ENCODE results near the gene PCGF3. TPM values are rescaled to one million over a fixed set of nuclear protein-coding genes. Genes with fewer than 3 reads are reported as not detected.
A peak's percentile ranks its signal among the peaks of the same experiment; 100 is the strongest.

The PCGF3 gene
- total and polyA plus RNA-seq, 9 of the 15 experiments (the other 6 are each of a cell fraction or from before 2014, with no cell fraction given): 2.6 to 46.1 (median 20.3) TPM

DNA sequence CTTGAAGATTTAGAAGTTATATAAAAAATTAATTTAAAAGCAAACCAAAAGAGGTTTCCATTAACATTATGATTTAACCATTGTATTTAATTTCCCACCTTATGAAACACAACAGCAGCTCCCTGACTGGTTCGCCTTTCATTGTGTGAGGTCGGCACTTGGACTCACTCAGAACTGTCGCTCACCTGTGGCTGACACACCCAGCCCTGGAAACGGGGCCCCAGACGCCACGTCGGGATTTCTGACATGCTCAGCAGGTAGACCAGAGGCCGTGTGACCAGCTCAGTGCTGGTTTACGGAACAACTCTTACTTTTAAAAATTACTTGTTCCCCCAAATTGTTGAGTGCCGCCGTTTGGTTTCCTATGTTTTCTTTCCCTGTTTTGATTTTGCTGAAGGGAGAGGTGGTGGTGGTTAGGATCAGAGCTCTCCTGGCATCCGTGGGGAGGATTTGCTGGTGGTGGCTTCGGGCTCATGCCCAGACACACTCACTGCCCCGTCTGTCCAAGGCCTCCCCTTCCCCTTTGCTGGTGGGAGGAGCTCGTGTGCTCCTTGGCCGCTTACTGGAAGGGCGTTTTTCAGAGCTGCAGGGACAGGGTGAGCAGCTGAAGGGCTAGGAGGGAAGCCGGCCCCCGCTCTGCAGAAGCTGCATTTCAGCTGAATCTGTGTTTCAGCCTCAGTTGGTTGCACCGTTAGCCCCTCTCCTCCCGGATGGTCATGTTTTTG lies 61.1 kb downstream of the PCGF3 start (continued):
- TF ChIP-seq, protein P1, sequence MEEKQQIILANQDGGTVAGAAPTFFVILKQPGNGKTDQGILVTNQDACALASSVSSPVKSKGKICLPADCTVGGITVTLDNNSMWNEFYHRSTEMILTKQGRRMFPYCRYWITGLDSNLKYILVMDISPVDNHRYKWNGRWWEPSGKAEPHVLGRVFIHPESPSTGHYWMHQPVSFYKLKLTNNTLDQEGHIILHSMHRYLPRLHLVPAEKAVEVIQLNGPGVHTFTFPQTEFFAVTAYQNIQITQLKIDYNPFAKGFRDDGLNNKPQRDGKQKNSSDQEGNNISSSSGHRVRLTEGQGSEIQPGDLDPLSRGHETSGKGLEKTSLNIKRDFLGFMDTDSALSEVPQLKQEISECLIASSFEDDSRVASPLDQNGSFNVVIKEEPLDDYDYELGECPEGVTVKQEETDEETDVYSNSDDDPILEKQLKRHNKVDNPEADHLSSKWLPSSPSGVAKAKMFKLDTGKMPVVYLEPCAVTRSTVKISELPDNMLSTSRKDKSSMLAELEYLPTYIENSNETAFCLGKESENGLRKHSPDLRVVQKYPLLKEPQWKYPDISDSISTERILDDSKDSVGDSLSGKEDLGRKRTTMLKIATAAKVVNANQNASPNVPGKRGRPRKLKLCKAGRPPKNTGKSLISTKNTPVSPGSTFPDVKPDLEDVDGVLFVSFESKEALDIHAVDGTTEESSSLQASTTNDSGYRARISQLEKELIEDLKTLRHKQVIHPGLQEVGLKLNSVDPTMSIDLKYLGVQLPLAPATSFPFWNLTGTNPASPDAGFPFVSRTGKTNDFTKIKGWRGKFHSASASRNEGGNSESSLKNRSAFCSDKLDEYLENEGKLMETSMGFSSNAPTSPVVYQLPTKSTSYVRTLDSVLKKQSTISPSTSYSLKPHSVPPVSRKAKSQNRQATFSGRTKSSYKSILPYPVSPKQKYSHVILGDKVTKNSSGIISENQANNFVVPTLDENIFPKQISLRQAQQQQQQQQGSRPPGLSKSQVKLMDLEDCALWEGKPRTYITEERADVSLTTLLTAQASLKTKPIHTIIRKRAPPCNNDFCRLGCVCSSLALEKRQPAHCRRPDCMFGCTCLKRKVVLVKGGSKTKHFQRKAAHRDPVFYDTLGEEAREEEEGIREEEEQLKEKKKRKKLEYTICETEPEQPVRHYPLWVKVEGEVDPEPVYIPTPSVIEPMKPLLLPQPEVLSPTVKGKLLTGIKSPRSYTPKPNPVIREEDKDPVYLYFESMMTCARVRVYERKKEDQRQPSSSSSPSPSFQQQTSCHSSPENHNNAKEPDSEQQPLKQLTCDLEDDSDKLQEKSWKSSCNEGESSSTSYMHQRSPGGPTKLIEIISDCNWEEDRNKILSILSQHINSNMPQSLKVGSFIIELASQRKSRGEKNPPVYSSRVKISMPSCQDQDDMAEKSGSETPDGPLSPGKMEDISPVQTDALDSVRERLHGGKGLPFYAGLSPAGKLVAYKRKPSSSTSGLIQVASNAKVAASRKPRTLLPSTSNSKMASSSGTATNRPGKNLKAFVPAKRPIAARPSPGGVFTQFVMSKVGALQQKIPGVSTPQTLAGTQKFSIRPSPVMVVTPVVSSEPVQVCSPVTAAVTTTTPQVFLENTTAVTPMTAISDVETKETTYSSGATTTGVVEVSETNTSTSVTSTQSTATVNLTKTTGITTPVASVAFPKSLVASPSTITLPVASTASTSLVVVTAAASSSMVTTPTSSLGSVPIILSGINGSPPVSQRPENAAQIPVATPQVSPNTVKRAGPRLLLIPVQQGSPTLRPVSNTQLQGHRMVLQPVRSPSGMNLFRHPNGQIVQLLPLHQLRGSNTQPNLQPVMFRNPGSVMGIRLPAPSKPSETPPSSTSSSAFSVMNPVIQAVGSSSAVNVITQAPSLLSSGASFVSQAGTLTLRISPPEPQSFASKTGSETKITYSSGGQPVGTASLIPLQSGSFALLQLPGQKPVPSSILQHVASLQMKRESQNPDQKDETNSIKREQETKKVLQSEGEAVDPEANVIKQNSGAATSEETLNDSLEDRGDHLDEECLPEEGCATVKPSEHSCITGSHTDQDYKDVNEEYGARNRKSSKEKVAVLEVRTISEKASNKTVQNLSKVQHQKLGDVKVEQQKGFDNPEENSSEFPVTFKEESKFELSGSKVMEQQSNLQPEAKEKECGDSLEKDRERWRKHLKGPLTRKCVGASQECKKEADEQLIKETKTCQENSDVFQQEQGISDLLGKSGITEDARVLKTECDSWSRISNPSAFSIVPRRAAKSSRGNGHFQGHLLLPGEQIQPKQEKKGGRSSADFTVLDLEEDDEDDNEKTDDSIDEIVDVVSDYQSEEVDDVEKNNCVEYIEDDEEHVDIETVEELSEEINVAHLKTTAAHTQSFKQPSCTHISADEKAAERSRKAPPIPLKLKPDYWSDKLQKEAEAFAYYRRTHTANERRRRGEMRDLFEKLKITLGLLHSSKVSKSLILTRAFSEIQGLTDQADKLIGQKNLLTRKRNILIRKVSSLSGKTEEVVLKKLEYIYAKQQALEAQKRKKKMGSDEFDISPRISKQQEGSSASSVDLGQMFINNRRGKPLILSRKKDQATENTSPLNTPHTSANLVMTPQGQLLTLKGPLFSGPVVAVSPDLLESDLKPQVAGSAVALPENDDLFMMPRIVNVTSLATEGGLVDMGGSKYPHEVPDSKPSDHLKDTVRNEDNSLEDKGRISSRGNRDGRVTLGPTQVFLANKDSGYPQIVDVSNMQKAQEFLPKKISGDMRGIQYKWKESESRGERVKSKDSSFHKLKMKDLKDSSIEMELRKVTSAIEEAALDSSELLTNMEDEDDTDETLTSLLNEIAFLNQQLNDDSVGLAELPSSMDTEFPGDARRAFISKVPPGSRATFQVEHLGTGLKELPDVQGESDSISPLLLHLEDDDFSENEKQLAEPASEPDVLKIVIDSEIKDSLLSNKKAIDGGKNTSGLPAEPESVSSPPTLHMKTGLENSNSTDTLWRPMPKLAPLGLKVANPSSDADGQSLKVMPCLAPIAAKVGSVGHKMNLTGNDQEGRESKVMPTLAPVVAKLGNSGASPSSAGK (IDR thresholded peaks at IDR 0.05): peak; percentile 34; the same call in 1 of the 2 replicates
- TF ChIP-seq HNRNPL (IDR thresholded peaks at IDR 0.05; ENCODE audit: low read depth, low read length): no peak
- TF ChIP-seq RNF2 (IDR thresholded peaks at IDR 0.05): no peak
- TF ChIP-seq, protein P2, sequence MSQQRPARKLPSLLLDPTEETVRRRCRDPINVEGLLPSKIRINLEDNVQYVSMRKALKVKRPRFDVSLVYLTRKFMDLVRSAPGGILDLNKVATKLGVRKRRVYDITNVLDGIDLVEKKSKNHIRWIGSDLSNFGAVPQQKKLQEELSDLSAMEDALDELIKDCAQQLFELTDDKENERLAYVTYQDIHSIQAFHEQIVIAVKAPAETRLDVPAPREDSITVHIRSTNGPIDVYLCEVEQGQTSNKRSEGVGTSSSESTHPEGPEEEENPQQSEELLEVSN (IDR thresholded peaks at IDR 0.05; ENCODE audit: borderline replicate concordance in 1 of 2, extremely low read depth in 1 of 2, insufficient read depth in 1 of 2, insufficient read length in 1 of 2, low read depth in 1 of 2, low read length in 1 of 2, poor library complexity in 1 of 2, severe bottlenecking in 1 of 2): peak in 1 of 2 experiments; percentile 30
- TF ChIP-seq E2F3 (CRISPR knock-in tag; IDR thresholded peaks at IDR 0.05): no peak
- peak; percentile 74 for TF ChIP-seq POLR2G (IDR thresholded peaks at IDR 0.05; ENCODE audit: low read depth, low read length)
- TF ChIP-seq CCNT2 (IDR thresholded peaks at IDR 0.05; ENCODE audit: borderline replicate concordance, extremely low read depth, insufficient read length, low read depth, low read length): peak; percentile 38
- peak; percentile 35 for TF ChIP-seq POLR2B (IDR thresholded peaks at IDR 0.05; ENCODE audit: low read depth, partially characterized antibody)
- 0 out of 2 replicates have a peak, but pooled peaks have one; percentile 20 for TF ChIP-seq THRAP3 (IDR thresholded peaks at IDR 0.05; ENCODE audit: borderline replicate concordance)
- TF ChIP-seq MYNN (IDR thresholded peaks at IDR 0.05): peak; percentile 57; the same call in 1 of the 2 replicates
- TF ChIP-seq MYNN (CRISPR knock-in tag; IDR thresholded peaks at IDR 0.05): no peak
- TF ChIP-seq RBM22 (IDR thresholded peaks at IDR 0.05; ENCODE audit: low read depth, low read length, poor library complexity, severe bottlenecking): peak; percentile 88
- no peak for TF ChIP-seq PCBP2 (IDR thresholded peaks at IDR 0.05; ENCODE audit: low read depth, low read length, poor library complexity, severe bottlenecking)
- 0 out of 2 replicates have a peak, but pooled peaks have one; percentile 52 for TF ChIP-seq CBX1 (IDR thresholded peaks at IDR 0.05; ENCODE audit: low read depth)
- TF ChIP-seq SUPT5H (IDR thresholded peaks at IDR 0.05): peak; percentile 48; the same call in 1 of the 2 replicates

Measured in K562 (cell line).